K562 (cell line): ENCODE data around the gene PRSS23. TPM values are rescaled to one million over a fixed set of nuclear protein-coding genes. Genes with fewer than 3 reads are reported as not detected.

Experiments
- ATAC-seq: fragments of 200-7000 bp; cut with Tn5 transposase; 3 replicates; pipeline ENCODE4 v1.9.1; 2020; ENCODE audit warnings: moderate library complexity
- BruUV-seq: library from RNA; stranded (reverse); fragments of 400-500 nt; replicated peaks from 2 replicates; lab custom pipeline; 2021; lab: Mats Ljungman, UMichigan
- CTCF ChIA-PET: fragments of 300-600 bp; formaldehyde crosslinking; extraction: SDS; loops from one replicate; lab custom pipeline; 2021; ENCODE audit warnings: low intra/inter-chr PET ratio; lab: Yijun Ruan, JAX
- POLR2A ChIA-PET: fragments of 300-600, 350-650 bp; sonication (Branson Sonifier 250); formaldehyde crosslinking; extraction: SDS; loops from one replicate; lab custom pipeline; 2021; ENCODE audit warnings: antibody characterized with exemption, inconsistent platforms; lab: Yijun Ruan, JAX
- DNase-seq, 4 experiments: peaks; one replicate each; pipeline versions ENCODE4 v3.0.0 to v3.0.0-alpha.2; 2011 to 2018; ENCODE audit warnings: low spot score in 3 of 4, mixed read lengths in 3 of 4; ENCODE audit errors: extremely low read depth in 1 of 4
- FAIRE-seq: peaks from 2 replicates; lab custom pipeline; 2011; peaks lifted over from hg19 to GRCh38; lab: Jason Lieb, UNC
- H2AFZ ChIP-seq: 2 replicates; pipeline ENCODE4 v1.6.0; 2011; ENCODE audit warnings: low read depth, low read length, control low read depth, inconsistent platforms
- H3K27ac ChIP-seq: fragments of 200-600 bp; 3 replicates; pipeline ENCODE4 v1.8.0; 2011; ENCODE audit warnings: low read depth, mild to moderate bottlenecking, control low read depth, inconsistent platforms, low read length, moderate library complexity, mixed read lengths; ENCODE audit errors: extremely low read depth
- H3K27me3 ChIP-seq, 2 experiments: fragments of 300-600 bp in 1 of 2; 2 replicates in 1 of 2; 3 replicates in 1 of 2; pipeline versions ENCODE4 v1.6.0 to v1.8.0; 2011; ENCODE audit warnings: inconsistent platforms in 2 of 2, low read length in 2 of 2, mild to moderate bottlenecking in 1 of 2, mixed read lengths in 1 of 2, moderate library complexity in 1 of 2; ENCODE audit not compliant: control insufficient read depth in 2 of 2, insufficient read depth in 2 of 2
- H3K36me3 ChIP-seq: fragments of 300-600 bp; 3 replicates; pipeline ENCODE4 v1.8.0; 2011; ENCODE audit warnings: mild to moderate bottlenecking, low read length, inconsistent platforms; ENCODE audit not compliant: control insufficient read depth, insufficient read depth
- H3K4me1 ChIP-seq, 2 experiments: fragments of 200-600 bp in 1 of 2; replicated peaks in 1 of 2; 2 replicates in 1 of 2; 3 replicates in 1 of 2; pipeline versions ENCODE4 v1.5.1 to v1.8.0; 2011; ENCODE audit warnings: inconsistent platforms in 2 of 2, low read length in 2 of 2, mild to moderate bottlenecking in 1 of 2, mixed read lengths in 1 of 2, moderate library complexity in 1 of 2; ENCODE audit not compliant: control insufficient read depth in 2 of 2, insufficient read depth in 2 of 2
- H3K4me2 ChIP-seq: 2 replicates; pipeline ENCODE4 v1.6.1; 2011; ENCODE audit warnings: low read length, control low read depth, inconsistent platforms, mixed read lengths; ENCODE audit not compliant: insufficient read depth
- H3K4me3 ChIP-seq: fragments of 200-600 bp; sonication (generic), shearing (Covaris generic); 2 replicates; pipeline ENCODE4 v1.5.1; 2016; ENCODE audit warnings: control low read depth, inconsistent platforms
- H3K79me2 ChIP-seq: fragments of 200-600 bp; 3 replicates; pipeline ENCODE4 v1.8.0; 2011; ENCODE audit warnings: low read length, inconsistent platforms; ENCODE audit not compliant: control insufficient read depth, insufficient read depth
- H3K9ac ChIP-seq, 2 experiments: 2 replicates each; pipeline versions ENCODE4 v1.6.0 to v1.6.1; 2011; ENCODE audit warnings: low read depth in 2 of 2, low read length in 2 of 2, control low read depth in 1 of 2, inconsistent platforms in 1 of 2, mild to moderate bottlenecking in 1 of 2, mixed read lengths in 1 of 2; ENCODE audit not compliant: insufficient read depth in 1 of 2
- H3K9me1 ChIP-seq: one replicate; pipeline ENCODE4 v1.6.0; 2011; ENCODE audit warnings: inconsistent platforms, mild to moderate bottlenecking, low read length, moderate library complexity; ENCODE audit not compliant: control insufficient read depth, insufficient read depth
- H3K9me3 ChIP-seq: replicated peaks from 2 replicates; pipeline ENCODE4 v1.5.1; 2011; ENCODE audit warnings: low read depth, low read length, inconsistent platforms; ENCODE audit not compliant: control insufficient read depth, insufficient read depth
- H4K20me1 ChIP-seq: replicated peaks from 2 replicates; pipeline ENCODE4 v1.6.1; 2011; ENCODE audit warnings: low read length, inconsistent platforms, mixed read lengths; ENCODE audit not compliant: control insufficient read depth, insufficient read depth
- ARID1B ChIP-seq: fragments of 450-650 bp; IDR thresholded peaks from 2 replicates; pipeline ENCODE4 v1.6.1; 2016; ENCODE audit warnings: antibody characterized with exemption, mild to moderate bottlenecking, inconsistent platforms
- BRD4 ChIP-seq: fragments of 200-600 bp; sonication (generic); IDR thresholded peaks from 2 replicates; pipeline ENCODE4 v1.6.1; 2017; ENCODE audit warnings: inconsistent platforms
- ID3 ChIP-seq, 2 experiments: fragments of 250-450 bp in 1 of 2; fragments of 450-650 bp in 1 of 2; sonication (Bioruptor Pico) in 1 of 2; IDR thresholded peaks; 2 replicates each; pipeline versions ENCODE4 v1.6.1 to v1.8.0; 2016 to 2021; ENCODE audit warnings: mild to moderate bottlenecking in 2 of 2, moderate library complexity in 2 of 2, missing compliant biosample characterization in 1 of 2, missing genetic modification characterization in 1 of 2
- MITF ChIP-seq: IDR thresholded peaks from 2 replicates; pipeline ENCODE4 v1.6.1; 2014; ENCODE audit warnings: antibody characterized with exemption
- RBM25 ChIP-seq: fragments of 200-400 bp; formaldehyde crosslinking; IDR thresholded peaks from 2 replicates; pipeline ENCODE4 v1.6.1; 2018; ENCODE audit warnings: low read length, low read depth, moderate library complexity; ENCODE audit not compliant: severe bottlenecking
- ZFPM2 ChIP-seq: fragments of 250-450 bp; sonication (Bioruptor Pico); IDR thresholded peaks from 2 replicates; pipeline ENCODE4 v1.5.1; 2022; ENCODE audit warnings: mild to moderate bottlenecking
- ZNF696 ChIP-seq: fragments of 250-450 bp; sonication (Bioruptor Pico); conservative IDR thresholded peaks from 2 replicates; pipeline ENCODE4 v1.4.0; 2020; ENCODE audit warnings: mild to moderate bottlenecking, moderate library complexity
- WGBS: fragments of 100-300 bp; shearing (Covaris generic); methylation state at CpG from one replicate; pipeline ENCODE4 v1.1.6; 2016; ENCODE audit warnings: low coverage, mixed read lengths; ENCODE audit not compliant: insufficient coverage; ENCODE audit errors: missing lambda C conversion rate; 5-methylcytosine and 5-hydroxymethylcytosine counted together
- in situ Hi-C: fragments of 300-500 bp; cut with MboI; formaldehyde crosslinking; loops from 4 replicates; pipeline ENCODE4 v1.15.0; 2018; ENCODE audit warnings: inconsistent platforms, mixed read lengths
- intact Hi-C: fragments of 100-400 bp; cut with micrococcal nuclease; formaldehyde crosslinking; loops from 2 replicates; pipeline ENCODE4 v1.14.2; 2022
- polyA plus RNA-seq, 8 experiments: library from polyadenylated mRNA; depleted of rRNA in 4 of 8; stranded (reverse) in 5 of 8; unstranded in 3 of 8; fragments of >200 nt; fragmentation: Nextera tagmentation in 2 of 8; fragmentation: Illumina TruSeq in 1 of 8; extraction: Ambion mirVana in 2 of 8; extraction: Trizol in 1 of 8; gene quantifications; 2 replicates each; pipeline versions ENCODE4 v1.2.1 to v1.2.3, GENCODE V29; 2011 to 2014; ENCODE audit warnings: inconsistent platforms in 1 of 8, missing spikeins in 1 of 8
- total RNA-seq, 7 experiments: library from RNA; depleted of rRNA in 6 of 7; stranded (reverse); fragments of >200 nt in 6 of 7; fragmentation: Illumina TruSeq in 2 of 7; extraction: Trizol in 2 of 7; gene quantifications; 2 replicates each; pipeline versions ENCODE4 v1.2.1 to v1.2.3, GENCODE V29; 2011 to 2021; ENCODE audit warnings: low replicate concordance in 1 of 7

PRSS23 gene
- total and polyA plus RNA-seq, 9 of the 15 experiments (the other 6 are each of a cell fraction or from before 2014, with no cell fraction given), result 0.04 to 0.51 (median 0.11) TPM; not detected in 2

GRCh38 chr11:86795511-86795910, 4.8 kb upstream of the PRSS23 start:
- Histone ChIP-seq H4K20me1 (no peaks in the 10 kb centered on the region), H3K27ac (no peak overlapping the region), H3K9ac (no peak overlapping the region), H3K4me2 (no peak overlapping the region), H3K4me1 (peaks cover 0 to 10% of the 10 kb centered on the region in 2 experiments; a peak in 2 of 5 replicates), H3K79me2 (no peaks in the 10 kb centered on the region), H3K9me1 (no peaks in the 10 kb centered on the region), H3K9me3 (no peaks in the 10 kb centered on the region), H3K27me3 (peaks cover 3 to 13% of the 10 kb centered on the region in 2 experiments; a peak in 2 of 5 replicates), H2AFZ (no peak overlapping the region), H3K36me3 (no peaks in the 10 kb centered on the region)
- intact Hi-C loops, result no loop called here
- ATAC-seq, result no peak
- in situ Hi-C loops, result no loop called here
- no TSS peak for BruUV-seq
- 7% methylated on average over 2 of the region's 2 CpGs for WGBS
- no peak for FAIRE-seq
- no peak for DNase-seq
- POLR2A ChIA-PET, result no interaction called here
- CTCF ChIA-PET, result no interaction called here
- TF ChIP-seq BRD4, result no peak
- no peak for TF ChIP-seq MITF
- no peak for TF ChIP-seq RBM25
- TF ChIP-seq ZFPM2 (CRISPR knock-in tag), result no peak
- no peak for TF ChIP-seq ZNF696 (CRISPR knock-in tag)
- TF ChIP-seq ID3 (CRISPR knock-in tag; IDR thresholded peaks at IDR 0.05), result no peak
- TF ChIP-seq ID3 (tag; IDR thresholded peaks at IDR 0.05), result no peak
- TF ChIP-seq ARID1B, result no peak
- TF ChIP-seq, all 486 proteins: peak for 0
- no peak overlapping the region for H3K4me3 ChIP-seq
